ENCODE measurements around the gene IL1RAPL2.
"Not testable (repeated sequence)": the region's sequence is repeated elsewhere in the genome, so short reads cannot be mapped to it uniquely, and the experiment has no call there.

IL1RAPL2 gene

GRCh38 chrX:104677517-104677916, 111.5 kb downstream of the IL1RAPL2 start:
- not testable (repeated sequence) for DNase-seq

GRCh38 chrX:104679175-104679574, 113.2 kb downstream of the IL1RAPL2 start:
- no peak for DNase-seq

GRCh38 chrX:104681214-104681613, 115.2 kb downstream of the IL1RAPL2 start:
- DNase-seq = no peak

GRCh38 chrX:104684077-104684476, 118.1 kb downstream of the IL1RAPL2 start:
- no peak for DNase-seq

- DNase-seq = no peak
These were observed 129.6 kb downstream of the IL1RAPL2 start for GRCh38 chrX:104695593-104695992.

- DNase-seq = no peak
These were observed 130.7 kb downstream of the IL1RAPL2 start for GRCh38 chrX:104696667-104697066.

- DNase-seq = no peak
These were observed 131.3 kb downstream of the IL1RAPL2 start for GRCh38 chrX:104697294-104697693.

GRCh38 chrX:104707042-104707441, 141.0 kb downstream of the IL1RAPL2 start:
- no peak for DNase-seq

- no peak for DNase-seq
These were observed 141.6 kb downstream of the IL1RAPL2 start for GRCh38 chrX:104707572-104707971.

GRCh38 chrX:104712515-104712914, 146.5 kb downstream of the IL1RAPL2 start:
- DNase-seq = no peak

- DNase-seq = no peak
These were observed 155.9 kb downstream of the IL1RAPL2 start for GRCh38 chrX:104721854-104722253.

- no peak for DNase-seq
These were observed 162.5 kb downstream of the IL1RAPL2 start for GRCh38 chrX:104728456-104728855.

GRCh38 chrX:104742355-104742754, 176.4 kb downstream of the IL1RAPL2 start:
- no peak for DNase-seq

GRCh38 chrX:104745152-104745551, 179.2 kb downstream of the IL1RAPL2 start:
- no peak for DNase-seq

GRCh38 chrX:104749951-104750610, 184.1 kb downstream of the IL1RAPL2 start:
- DNase-seq = no peak

- DNase-seq = no peak
These were observed 196.6 kb downstream of the IL1RAPL2 start for GRCh38 chrX:104762641-104763040.

GRCh38 chrX:104789784-104790183, 223.8 kb downstream of the IL1RAPL2 start:
- no peak for DNase-seq

GRCh38 chrX:104795804-104796203, 229.8 kb downstream of the IL1RAPL2 start:
- no peak for DNase-seq

- no peak for DNase-seq
These were observed 237.2 kb downstream of the IL1RAPL2 start for GRCh38 chrX:104803219-104803618.

GRCh38 chrX:104806346-104806745, 240.3 kb downstream of the IL1RAPL2 start:
- DNase-seq = no peak

GRCh38 chrX:104833401-104833800, 267.4 kb downstream of the IL1RAPL2 start:
- no peak for DNase-seq

GRCh38 chrX:104842646-104843045, 276.6 kb downstream of the IL1RAPL2 start:
- DNase-seq = no peak

GRCh38 chrX:104852241-104852640, 286.2 kb downstream of the IL1RAPL2 start:
- DNase-seq = no peak

GRCh38 chrX:104854188-104854587, 288.2 kb downstream of the IL1RAPL2 start:
- no peak for DNase-seq

GRCh38 chrX:104854790-104855340, 288.9 kb downstream of the IL1RAPL2 start:
- no peak for DNase-seq
